Activated B cell treated with CpG ODN at 0.5 μM for 24 hours (primary cell): ENCODE measurements around the gene MARCHF6. TPM values are rescaled to one million over a fixed set of nuclear protein-coding genes. Genes with fewer than 3 reads are reported as not detected.
A peak's percentile ranks its signal among the peaks of the same experiment; 100 is the strongest.
"Not testable (repeated sequence)": the region's sequence is repeated elsewhere in the genome, so short reads cannot be mapped to it uniquely, and the experiment has no call there.

Experiments used
- ATAC-seq: fragments of 200-7000 bp; cut with Tn5 transposase; one replicate; pipeline ENCODE4 v1.10.0; 2021; ENCODE audit warnings: low read depth, mild to moderate bottlenecking, moderate library complexity
- CTCF ChIA-PET: fragments of 350-600 bp; sonication (Branson Sonifier 250); formaldehyde crosslinking; loops from one replicate; lab custom pipeline; 2021; ENCODE audit warnings: antibody characterized with exemption; lab: Charles Lee
- POLR2A ChIA-PET: fragments of 350-600 bp; sonication (Branson Sonifier 250); formaldehyde crosslinking; loops from one replicate; lab custom pipeline; 2021; ENCODE audit warnings: antibody characterized with exemption; lab: Charles Lee
- DNase-seq: peaks from one replicate; pipeline ENCODE4 v3.0.0; 2022
- H3K27ac Mint-ChIP-seq: one replicate; pipeline ENCODE4 v1.8.0; 2020; ENCODE audit warnings: mixed read lengths
- H3K27me3 Mint-ChIP-seq: one replicate; pipeline ENCODE4 v1.8.0; 2021; ENCODE audit warnings: mixed read lengths
- H3K36me3 Mint-ChIP-seq: one replicate; pipeline ENCODE4 v1.8.0; 2021; ENCODE audit warnings: low read depth, mixed read lengths
- H3K4me1 Mint-ChIP-seq: one replicate; pipeline ENCODE4 v1.8.0; 2021; ENCODE audit warnings: mixed read lengths
- H3K4me3 Mint-ChIP-seq: one replicate; pipeline ENCODE4 v1.8.0; 2020; ENCODE audit warnings: mild to moderate bottlenecking, mixed read lengths
- H3K9me3 Mint-ChIP-seq: one replicate; pipeline ENCODE4 v1.8.0; 2020; ENCODE audit warnings: mixed read lengths
- intact Hi-C: fragments of 100-400 bp; cut with micrococcal nuclease; formaldehyde crosslinking; loops from one replicate; pipeline ENCODE4 v1.15.1; 2024
- total RNA-seq: library from RNA; stranded (reverse); gene quantifications from 2 replicates; pipeline ENCODE4 v1.2.3, GENCODE V29; 2022
- TF ChIP-seq, protein P1 (sequence below): fragments of 200-600 bp; IDR thresholded peaks from one replicate; pipeline ENCODE4 v1.8.0; 2022; ENCODE audit warnings: antibody characterized with exemption, mild to moderate bottlenecking

Gene MARCHF6
- total RNA-seq, 1 donor from 2014 or later = 124 TPM

DNA sequence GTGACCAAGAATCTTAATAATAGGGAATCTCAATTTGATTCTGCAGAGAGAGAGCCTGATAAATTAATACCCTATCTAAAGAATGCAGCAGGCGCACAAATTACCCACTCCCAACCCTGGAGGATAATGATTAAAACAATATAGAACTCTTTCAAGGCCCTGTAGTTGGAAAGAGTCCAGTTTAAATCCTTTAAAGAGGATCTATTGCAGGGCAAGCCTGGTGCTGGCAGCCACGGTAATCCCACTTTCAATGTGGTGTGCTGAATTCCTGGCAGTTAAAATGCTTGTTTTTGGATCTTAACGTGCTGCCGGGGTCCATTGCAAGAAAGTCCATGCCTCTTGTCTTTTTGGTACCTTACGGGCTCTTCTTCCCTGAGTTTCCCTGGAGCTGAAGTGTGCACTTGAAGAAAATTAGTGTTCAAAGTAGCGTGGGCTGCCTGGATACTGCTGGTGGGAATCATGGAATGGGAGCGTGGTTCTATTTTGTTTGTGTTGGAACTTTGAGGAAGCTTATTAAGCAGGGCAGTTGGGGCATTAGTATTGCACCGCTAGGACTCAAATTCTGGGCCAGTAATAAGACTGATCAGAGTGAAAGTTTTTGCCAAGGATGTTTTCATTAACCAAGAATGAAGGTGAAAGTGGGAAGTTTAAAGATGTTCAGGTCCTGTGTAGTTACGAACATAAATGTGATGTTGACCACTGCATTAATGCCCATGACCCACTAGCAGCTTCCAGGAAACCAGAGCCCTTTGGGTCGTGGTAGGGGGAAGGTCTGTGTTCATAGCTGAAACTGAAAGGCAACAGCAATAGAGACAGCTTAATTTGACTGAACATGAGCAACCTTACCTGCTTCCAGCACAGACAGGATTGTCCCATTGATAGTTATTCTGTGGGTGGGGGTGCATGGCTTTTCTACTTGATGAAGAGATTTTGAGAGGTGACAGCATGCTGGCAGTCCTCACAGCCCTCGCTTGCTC lies 20.8 kb downstream of the MARCHF6 start:
- DNase-seq (no peak), ATAC-seq (no peak)
- TF ChIP-seq, protein P1, sequence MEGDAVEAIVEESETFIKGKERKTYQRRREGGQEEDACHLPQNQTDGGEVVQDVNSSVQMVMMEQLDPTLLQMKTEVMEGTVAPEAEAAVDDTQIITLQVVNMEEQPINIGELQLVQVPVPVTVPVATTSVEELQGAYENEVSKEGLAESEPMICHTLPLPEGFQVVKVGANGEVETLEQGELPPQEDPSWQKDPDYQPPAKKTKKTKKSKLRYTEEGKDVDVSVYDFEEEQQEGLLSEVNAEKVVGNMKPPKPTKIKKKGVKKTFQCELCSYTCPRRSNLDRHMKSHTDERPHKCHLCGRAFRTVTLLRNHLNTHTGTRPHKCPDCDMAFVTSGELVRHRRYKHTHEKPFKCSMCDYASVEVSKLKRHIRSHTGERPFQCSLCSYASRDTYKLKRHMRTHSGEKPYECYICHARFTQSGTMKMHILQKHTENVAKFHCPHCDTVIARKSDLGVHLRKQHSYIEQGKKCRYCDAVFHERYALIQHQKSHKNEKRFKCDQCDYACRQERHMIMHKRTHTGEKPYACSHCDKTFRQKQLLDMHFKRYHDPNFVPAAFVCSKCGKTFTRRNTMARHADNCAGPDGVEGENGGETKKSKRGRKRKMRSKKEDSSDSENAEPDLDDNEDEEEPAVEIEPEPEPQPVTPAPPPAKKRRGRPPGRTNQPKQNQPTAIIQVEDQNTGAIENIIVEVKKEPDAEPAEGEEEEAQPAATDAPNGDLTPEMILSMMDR = no peak
- Mint-ChIP-seq H3K9me3 (no peaks in the 10 kb centered on the region), H3K36me3 (peaks cover 34% of the 10 kb centered on the region), H3K27ac (peak overlapping the region; percentile 6), H3K4me3 (no peak overlapping the region), H3K27me3 (no peaks in the 10 kb centered on the region), H3K4me1 (peaks cover 60% of the 10 kb centered on the region)
- POLR2A ChIA-PET = interaction anchor here (0.8 to 1.0 kb wide), 2 partner anchors 21 to 124 kb away, joined by 3 to 5 read pairs; partner anchors contain the start of genes ATPSCKMT, CCT5 and MARCHF6
- intact Hi-C loops = no loop called here
- CTCF ChIA-PET = interaction anchor here (1.7 kb wide), 1 partner anchor 90 kb away, joined by 4 read pairs; no protein-coding TSS in a partner anchor

DNA sequence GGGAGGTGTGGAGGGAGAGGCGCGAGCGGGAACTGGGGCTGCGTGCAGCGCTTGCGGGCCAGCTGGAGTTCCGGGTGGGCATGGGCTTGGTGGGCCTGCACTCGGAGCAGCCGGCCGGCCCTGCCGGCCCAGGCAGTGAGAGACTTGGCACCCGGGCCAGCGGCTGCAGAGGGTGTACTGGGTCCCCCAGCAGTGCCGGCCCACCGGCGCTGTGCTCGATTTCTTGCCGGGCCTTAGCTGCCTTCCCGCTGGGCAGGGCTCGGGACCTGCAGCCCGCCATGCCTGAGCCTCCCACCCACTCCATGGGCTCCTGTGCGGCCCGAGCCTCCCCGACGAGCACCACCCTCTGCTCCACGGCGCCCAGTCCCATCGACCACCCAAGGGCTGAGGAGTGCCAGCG lies 21.7 kb downstream of the MARCHF6 start:
- Mint-ChIP-seq H3K4me1 (peaks cover 54% of the 10 kb centered on the region), H3K36me3 (peaks cover 36% of the 10 kb centered on the region)
- CTCF ChIA-PET, POLR2A ChIA-PET, H3K4me3 Mint-ChIP-seq, ATAC-seq, H3K27me3 Mint-ChIP-seq, H3K9me3 Mint-ChIP-seq, intact Hi-C loops, H3K27ac Mint-ChIP-seq, DNase-seq: not testable (repeated sequence)

DNA sequence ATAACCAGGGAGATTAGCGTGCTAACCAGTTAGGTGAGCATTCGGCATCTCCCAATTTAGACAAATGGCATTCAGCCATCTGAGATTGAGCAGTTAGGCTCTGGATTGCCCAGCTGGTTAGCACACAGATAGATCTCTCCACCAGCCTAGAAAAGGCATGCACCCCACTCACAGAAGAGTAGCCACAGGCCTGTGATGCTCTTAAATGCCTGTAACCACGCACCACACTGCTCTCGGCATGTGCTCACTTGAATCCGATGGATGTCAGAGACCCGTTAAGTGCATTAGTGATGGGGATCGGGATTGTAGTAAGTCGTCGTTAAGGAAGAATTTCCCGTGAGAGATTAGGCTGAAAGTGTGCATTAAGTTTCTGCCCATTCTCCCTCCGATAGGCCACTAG lies 23.0 kb downstream of the MARCHF6 start:
- Mint-ChIP-seq H3K4me3 (no peak overlapping the region), H3K36me3 (peaks cover 45% of the 10 kb centered on the region), H3K27ac (no peak overlapping the region), H3K27me3 (no peaks in the 10 kb centered on the region), H3K4me1 (peaks cover 41% of the 10 kb centered on the region), H3K9me3 (no peaks in the 10 kb centered on the region)
- intact Hi-C loops = no loop called here
- TF ChIP-seq, protein P1 = no peak
- ATAC-seq (no peak), DNase-seq (no peak)
- POLR2A ChIA-PET = no interaction called here
- CTCF ChIA-PET = no interaction called here

DNA sequence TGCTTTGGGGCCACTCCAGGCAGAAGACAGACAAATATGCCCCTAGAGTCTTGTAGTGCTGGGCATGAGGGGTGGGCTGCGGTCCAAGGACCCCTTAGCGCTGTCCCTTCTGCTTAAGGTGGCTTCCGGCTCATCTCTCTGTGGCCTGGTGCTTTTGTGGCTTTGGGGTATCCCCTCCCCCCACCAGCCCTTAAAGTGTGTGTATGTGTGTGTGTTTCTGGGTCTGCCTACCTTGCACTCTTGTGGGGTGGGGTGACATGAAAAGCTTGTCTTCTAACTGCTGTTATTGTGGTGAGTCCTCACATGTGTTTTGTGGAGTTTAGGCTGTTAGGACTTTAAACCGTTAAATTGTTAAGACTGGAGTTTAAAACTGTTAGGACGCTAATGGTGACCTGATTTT lies 23.6 kb downstream of the MARCHF6 start:
- ChIA-PET CTCF (no interaction called here), POLR2A (no interaction called here)
- TF ChIP-seq, protein P1 = no peak
- no peaks in the 10 kb centered on the region for H3K9me3 Mint-ChIP-seq
- no peak for DNase-seq
- intact Hi-C loops = no loop called here
- H3K27me3 Mint-ChIP-seq = no peaks in the 10 kb centered on the region
- ATAC-seq = no peak
- H3K36me3 Mint-ChIP-seq = peaks cover 50% of the 10 kb centered on the region
- no peak overlapping the region for H3K27ac Mint-ChIP-seq
- no peak overlapping the region for H3K4me3 Mint-ChIP-seq
- H3K4me1 Mint-ChIP-seq = peaks cover 38% of the 10 kb centered on the region

DNA sequence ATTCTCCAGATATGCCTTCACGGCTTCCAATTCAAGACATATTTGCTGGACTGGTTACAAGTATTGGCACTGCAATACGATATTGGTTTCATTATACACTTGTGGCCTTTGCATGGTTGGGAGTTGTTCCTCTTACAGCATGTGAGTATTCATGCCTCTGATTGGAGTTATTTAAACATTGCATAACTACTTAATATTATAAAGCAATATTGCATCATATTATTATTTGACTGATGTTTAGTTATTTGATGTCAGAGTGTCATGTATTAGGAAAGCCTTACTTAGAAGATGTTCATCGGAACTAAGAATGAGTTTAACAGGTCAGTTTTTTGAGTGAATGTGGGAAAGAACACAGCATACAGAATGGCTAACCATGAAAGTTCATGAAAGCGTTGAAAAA lies 28.3 kb downstream of the MARCHF6 start:
- ChIA-PET CTCF (no interaction called here), POLR2A (interaction anchor here (0.9 kb wide), 1 partner anchor 24 kb away, joined by 4 read pairs; no protein-coding TSS in a partner anchor)
- Mint-ChIP-seq H3K9me3 (no peaks in the 10 kb centered on the region), H3K4me3 (no peak overlapping the region), H3K4me1 (peaks cover 3% of the 10 kb centered on the region), H3K36me3 (peaks cover 65% of the 10 kb centered on the region), H3K27ac (no peak overlapping the region), H3K27me3 (no peaks in the 10 kb centered on the region)
- intact Hi-C loops = no loop called here
- TF ChIP-seq, protein P1 = no peak
- no peak for DNase-seq
- no peak for ATAC-seq
